PC-3 (cell line): ENCODE results near the gene ARMC3. TPM values are rescaled to one million over a fixed set of nuclear protein-coding genes. Genes with fewer than 3 reads are reported as not detected.
"Not testable (repeated sequence)": the region's sequence is repeated elsewhere in the genome, so short reads cannot be mapped to it uniquely, and the experiment has no call there.

Experiments
- ATAC-seq: fragments of 200-7000 bp; cut with Tn5 transposase; 2 replicates; pipeline ENCODE4 v1.9.1; 2020; ENCODE audit warnings: mild to moderate bottlenecking, moderate library complexity
- BruUV-seq: library from RNA; stranded (reverse); fragments of 400-500 nt; replicated peaks from 2 replicates; lab custom pipeline; 2021; lab: Mats Ljungman, UMichigan
- CTCF ChIA-PET: fragments of 300-600 bp; sonication (Branson Sonifier 250); formaldehyde crosslinking; loops from one replicate; lab custom pipeline; 2022; ENCODE audit warnings: antibody characterized with exemption; lab: Charles Lee
- POLR2A ChIA-PET: fragments of 300-600 bp; sonication (Branson Sonifier 250); formaldehyde crosslinking; loops from one replicate; lab custom pipeline; 2022; ENCODE audit warnings: antibody characterized with exemption; ENCODE audit not compliant: unreplicated experiment; lab: Charles Lee
- DNase-seq: peaks from one replicate; pipeline ENCODE4 v3.0.0-alpha.2; 2015
- H2AFZ ChIP-seq: fragments of 300-600 bp; sonication (generic); 2 replicates; pipeline ENCODE4 v1.6.0; 2016; ENCODE audit warnings: antibody characterized with exemption, low read length
- H3F3A ChIP-seq: fragments of 300-600 bp; sonication (generic); one replicate; pipeline ENCODE4 v1.6.0; 2017; ENCODE audit warnings: antibody characterized with exemption, low read length, control low read depth, mild to moderate bottlenecking; ENCODE audit not compliant: unreplicated experiment
- H3K27ac ChIP-seq: fragments of 300-600 bp; sonication (generic); 2 replicates; pipeline ENCODE4 v1.5.1; 2016; ENCODE audit warnings: mild to moderate bottlenecking, low read length
- H3K27me3 ChIP-seq: fragments of 300-600 bp; sonication (generic); 2 replicates; pipeline ENCODE4 v1.6.1; 2016; ENCODE audit warnings: low read length, mixed read lengths
- H3K36me3 ChIP-seq: fragments of 300-600 bp; sonication (generic); 2 replicates; pipeline ENCODE4 v1.6.1; 2016; ENCODE audit warnings: low read depth, mixed run types, low read length, mixed read lengths
- H3K4me1 ChIP-seq: fragments of 300-600 bp; sonication (generic); 2 replicates; pipeline ENCODE4 v1.5.1; 2016; ENCODE audit warnings: low read length; ENCODE audit not compliant: insufficient read depth
- H3K4me2 ChIP-seq: fragments of 300-600 bp; sonication (generic); 2 replicates; pipeline ENCODE4 v1.6.0; 2016; ENCODE audit warnings: low read length
- H3K4me3 ChIP-seq: fragments of 300-600 bp; sonication (generic); 2 replicates; pipeline ENCODE4 v1.5.1; 2016; ENCODE audit warnings: mild to moderate bottlenecking, low read length, mixed read lengths
- H3K79me2 ChIP-seq: fragments of 300-600 bp; sonication (generic); 2 replicates; pipeline ENCODE4 v1.6.1; 2017; ENCODE audit warnings: low read length, mixed read lengths
- H3K9ac ChIP-seq: fragments of 300-600 bp; sonication (generic); 2 replicates; pipeline ENCODE4 v1.6.0; 2016; ENCODE audit warnings: mild to moderate bottlenecking, low read length
- H3K9me2 ChIP-seq: fragments of 300-600 bp; sonication (generic); replicated peaks from 2 replicates; pipeline ENCODE4 v1.6.1; 2016; ENCODE audit warnings: mixed run types, low read length, mixed read lengths
- H3K9me3 ChIP-seq: fragments of 300-600 bp; sonication (generic); 2 replicates; pipeline ENCODE4 v1.6.1; 2016; ENCODE audit warnings: low read length, mixed read lengths
- H4K20me1 ChIP-seq: fragments of 300-600 bp; sonication (generic); 2 replicates; pipeline ENCODE4 v1.6.1; 2016; ENCODE audit warnings: low read length, mixed read lengths
- CTCF ChIP-seq: fragments of 300-600 bp; sonication (generic); conservative IDR thresholded peaks from 2 replicates; pipeline ENCODE4 v1.5.1; 2017; ENCODE audit warnings: antibody characterized with exemption, low read depth, mild to moderate bottlenecking, low read length
- EZH2 ChIP-seq: fragments of 300-600 bp; sonication (generic); IDR thresholded peaks from one replicate; pipeline ENCODE4 v1.6.1; 2017; ENCODE audit warnings: antibody characterized with exemption, mild to moderate bottlenecking, low read length; ENCODE audit not compliant: unreplicated experiment
- EZH2phosphoT487 ChIP-seq: fragments of 300-600 bp; sonication (generic); IDR thresholded peaks from 2 replicates; pipeline ENCODE4 v1.6.1; 2018; ENCODE audit warnings: mild to moderate bottlenecking, antibody characterized with exemption, low read length, borderline replicate concordance
- intact Hi-C: fragments of 100-400 bp; cut with micrococcal nuclease; formaldehyde crosslinking; loops from 2 replicates; pipeline ENCODE4 v1.9.0; 2023
- total RNA-seq: library from RNA; depleted of rRNA; stranded (reverse); fragments of >200 nt; gene quantifications from 2 replicates; pipeline ENCODE4 v1.2.3, GENCODE V29; 2014

The ARMC3 gene
- total RNA-seq, 1 experiment from 2014 or later: 0.18 TPM

- ChIA-PET CTCF (no interaction called here), POLR2A (no interaction called here)
- Histone ChIP-seq H3K4me2 (no peak overlapping the region), H3K9ac (no peak overlapping the region), H3K4me3 (no peak overlapping the region), H2AFZ (no peak overlapping the region), H3K27me3 (no peaks in the 10 kb centered on the region), H3K79me2 (no peaks in the 10 kb centered on the region), H4K20me1 (no peaks in the 10 kb centered on the region), H3K36me3 (no peaks in the 10 kb centered on the region), H3K9me2 (no peaks in the 10 kb centered on the region), H3F3A (no peaks in the 10 kb centered on the region), H3K27ac (no peak overlapping the region), H3K9me3 (no peaks in the 10 kb centered on the region), H3K4me1 (no peaks in the 10 kb centered on the region)
- BruUV-seq: no TSS peak
- TF ChIP-seq CTCF (no peak), EZH2phosphoT487 (no peak), EZH2 (no peak)
- ATAC-seq (no peak), DNase-seq (no peak)
- intact Hi-C loops: no loop called here
Measured at GRCh38 chr10:22899307-22899706, 28.5 kb upstream of the ARMC3 start.

- Histone ChIP-seq H3K27me3 (no peaks in the 10 kb centered on the region), H3K9ac (no peak overlapping the region), H2AFZ (no peak overlapping the region), H3K9me3 (no peaks in the 10 kb centered on the region), H3K4me2 (no peak overlapping the region), H3K4me3 (no peak overlapping the region), H3K36me3 (no peaks in the 10 kb centered on the region), H3F3A (no peaks in the 10 kb centered on the region), H3K27ac (no peak overlapping the region), H3K9me2 (no peaks in the 10 kb centered on the region), H4K20me1 (no peaks in the 10 kb centered on the region), H3K4me1 (no peaks in the 10 kb centered on the region), H3K79me2 (no peaks in the 10 kb centered on the region)
- intact Hi-C loops: no loop called here
- TF ChIP-seq EZH2 (no peak), EZH2phosphoT487 (no peak), CTCF (no peak)
- ChIA-PET POLR2A (no interaction called here), CTCF (no interaction called here)
- no peak for DNase-seq
- BruUV-seq: no TSS peak
- ATAC-seq: no peak
Measured at GRCh38 chr10:22899775-22900174, 28.1 kb upstream of the ARMC3 start.

- Histone ChIP-seq H3K4me3 (no peak overlapping the region), H3K4me2 (no peak overlapping the region), H3K36me3 (no peaks in the 10 kb centered on the region), H3K9me3 (no peaks in the 10 kb centered on the region), H3K9ac (no peak overlapping the region), H3K79me2 (no peaks in the 10 kb centered on the region), H4K20me1 (no peaks in the 10 kb centered on the region), H3K9me2 (no peaks in the 10 kb centered on the region), H3K27me3 (no peaks in the 10 kb centered on the region), H3K27ac (no peak overlapping the region), H3F3A (no peaks in the 10 kb centered on the region), H3K4me1 (no peaks in the 10 kb centered on the region), H2AFZ (no peak overlapping the region)
- intact Hi-C loops: no loop called here
- ATAC-seq (no peak), DNase-seq (no peak)
- CTCF ChIA-PET: no interaction called here
- POLR2A ChIA-PET: no interaction called here
- no TSS peak for BruUV-seq
- TF ChIP-seq EZH2 (no peak), CTCF (no peak), EZH2phosphoT487 (no peak)
Measured at GRCh38 chr10:22900841-22901601, 26.8 kb upstream of the ARMC3 start.

- H3K27me3 ChIP-seq, H3K4me2 ChIP-seq, H3K9me2 ChIP-seq, H3K9ac ChIP-seq, intact Hi-C loops, H2AFZ ChIP-seq, POLR2A ChIA-PET, BruUV-seq, DNase-seq, H3K36me3 ChIP-seq, ATAC-seq, H4K20me1 ChIP-seq, H3K9me3 ChIP-seq, H3F3A ChIP-seq, H3K4me1 ChIP-seq, H3K4me3 ChIP-seq, CTCF ChIA-PET, H3K79me2 ChIP-seq, H3K27ac ChIP-seq: not testable (repeated sequence)
Measured at GRCh38 chr10:22902147-22902546, 25.7 kb upstream of the ARMC3 start.
